GM21423 (cell line): Measurements from ENCODE around the gene TMEM50A.
"Not testable (repeated sequence)": the region's sequence is repeated elsewhere in the genome, so short reads cannot be mapped to it uniquely, and the experiment has no call there.

Source experiments
- ATAC-seq: cut with Tn5 transposase; IDR thresholded peaks from one replicate; pipeline ENCODE4 v1.9.1; 2021; ENCODE audit warnings: mild to moderate bottlenecking, moderate library complexity; ENCODE audit not compliant: unreplicated experiment

Gene TMEM50A

DNA sequence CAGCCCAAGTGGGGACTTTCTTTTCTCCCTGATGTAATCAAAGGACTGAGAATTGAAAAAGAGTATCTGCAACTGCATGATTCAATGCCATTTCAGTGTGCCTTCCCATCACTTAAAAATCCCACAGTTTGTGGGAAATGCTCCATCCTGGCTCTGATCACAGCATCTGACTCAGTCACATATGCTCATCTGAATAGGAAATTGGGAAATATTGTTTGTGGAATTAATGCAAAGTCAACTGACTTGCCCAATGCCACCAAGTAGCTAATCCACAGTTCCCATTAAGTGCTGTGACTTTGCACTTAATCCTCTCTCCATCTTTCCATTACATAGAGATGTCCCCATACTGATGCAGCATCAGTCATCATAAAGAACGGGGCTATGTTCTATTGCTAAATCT is 45.0 kb downstream of the TMEM50A start:
- not testable (repeated sequence) for ATAC-seq

- not testable (repeated sequence) for ATAC-seq
Measured at GRCh38 chr1:25383875-25384274, 45.7 kb downstream of the TMEM50A start.

DNA sequence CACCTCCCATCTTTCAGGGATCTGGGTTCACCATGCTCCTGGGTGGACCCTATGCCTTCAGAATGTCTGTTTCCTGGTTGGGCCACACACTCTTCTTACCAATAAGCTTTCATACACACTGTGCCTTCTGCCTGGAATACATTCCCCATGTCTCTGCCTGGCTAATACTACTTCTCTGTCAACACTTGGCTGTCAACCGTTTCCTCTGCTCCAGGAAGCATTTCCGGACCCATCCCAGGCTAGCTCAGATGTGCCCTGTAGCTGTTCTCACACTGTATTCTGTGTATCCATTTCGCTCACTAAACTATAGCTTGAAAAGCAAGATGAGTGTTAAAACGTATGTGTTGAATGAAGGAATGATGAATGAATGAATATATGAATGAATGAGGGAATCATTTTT is 49.0 kb downstream of the TMEM50A start:
- ATAC-seq = not testable (repeated sequence)

DNA sequence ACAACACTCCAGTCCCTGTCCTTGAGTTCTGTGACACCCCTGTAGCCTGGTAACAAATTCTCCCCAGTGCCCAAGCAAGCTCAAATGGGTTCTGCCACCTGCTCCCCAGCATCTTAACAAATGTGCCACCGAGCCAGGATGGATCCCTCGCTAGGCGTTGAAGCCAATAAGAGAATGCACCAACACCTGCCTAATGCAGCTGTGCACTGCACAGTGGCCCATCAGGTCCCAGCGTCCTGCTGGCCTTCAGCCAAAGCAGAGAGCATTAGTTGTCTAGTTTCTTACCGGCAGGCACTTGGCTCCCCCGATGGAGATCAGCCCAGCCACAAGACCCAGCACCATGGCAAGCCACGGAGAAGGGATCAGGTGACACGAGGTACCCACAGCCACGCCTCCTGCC is 50.6 kb downstream of the TMEM50A start:
- ATAC-seq = not testable (repeated sequence)

GRCh38 chr1:25389721-25390120 is 51.6 kb downstream of the TMEM50A start:
- not testable (repeated sequence) for ATAC-seq

DNA sequence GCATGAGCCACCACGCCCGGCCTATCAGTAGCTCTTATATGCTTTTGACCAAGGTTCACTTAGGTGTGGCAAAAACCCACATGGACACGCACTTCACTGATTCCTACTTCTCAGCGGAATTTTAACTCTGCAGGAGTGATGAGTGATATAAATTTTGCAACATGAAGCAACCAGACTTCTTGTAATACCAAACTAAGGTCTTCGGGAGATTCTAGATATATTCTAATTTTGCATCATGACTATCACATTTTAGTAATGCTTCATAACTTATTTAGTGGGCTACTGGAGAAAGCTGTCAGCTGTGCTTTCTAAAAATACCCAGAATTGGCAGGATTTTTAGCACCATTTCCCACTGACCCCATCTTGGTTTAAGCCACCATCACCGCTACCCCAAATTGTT is 54.7 kb downstream of the TMEM50A start:
- no peak for ATAC-seq

- not testable (repeated sequence) for ATAC-seq
Measured at GRCh38 chr1:25397549-25397948, 59.4 kb downstream of the TMEM50A start.

DNA sequence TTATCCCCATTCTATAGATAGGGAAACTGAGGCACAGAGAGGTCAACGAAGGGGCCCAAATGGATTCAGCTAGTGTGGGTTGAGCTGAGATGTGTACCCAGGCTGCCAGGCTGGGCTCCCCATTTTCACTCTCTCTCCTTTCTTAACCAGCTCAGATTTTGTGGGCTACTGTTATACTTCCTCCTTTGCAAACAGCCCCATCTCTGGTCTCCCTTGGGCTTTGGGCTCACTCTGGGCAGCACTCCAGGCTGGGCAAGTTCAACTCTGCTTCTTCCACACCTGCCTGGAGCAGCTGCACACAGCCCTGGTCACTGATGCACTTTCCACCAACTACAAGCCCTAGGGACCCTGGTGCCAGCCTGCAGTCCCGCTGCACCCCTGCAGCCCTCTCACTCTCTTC is 59.9 kb downstream of the TMEM50A start:
- ATAC-seq = not testable (repeated sequence)

DNA sequence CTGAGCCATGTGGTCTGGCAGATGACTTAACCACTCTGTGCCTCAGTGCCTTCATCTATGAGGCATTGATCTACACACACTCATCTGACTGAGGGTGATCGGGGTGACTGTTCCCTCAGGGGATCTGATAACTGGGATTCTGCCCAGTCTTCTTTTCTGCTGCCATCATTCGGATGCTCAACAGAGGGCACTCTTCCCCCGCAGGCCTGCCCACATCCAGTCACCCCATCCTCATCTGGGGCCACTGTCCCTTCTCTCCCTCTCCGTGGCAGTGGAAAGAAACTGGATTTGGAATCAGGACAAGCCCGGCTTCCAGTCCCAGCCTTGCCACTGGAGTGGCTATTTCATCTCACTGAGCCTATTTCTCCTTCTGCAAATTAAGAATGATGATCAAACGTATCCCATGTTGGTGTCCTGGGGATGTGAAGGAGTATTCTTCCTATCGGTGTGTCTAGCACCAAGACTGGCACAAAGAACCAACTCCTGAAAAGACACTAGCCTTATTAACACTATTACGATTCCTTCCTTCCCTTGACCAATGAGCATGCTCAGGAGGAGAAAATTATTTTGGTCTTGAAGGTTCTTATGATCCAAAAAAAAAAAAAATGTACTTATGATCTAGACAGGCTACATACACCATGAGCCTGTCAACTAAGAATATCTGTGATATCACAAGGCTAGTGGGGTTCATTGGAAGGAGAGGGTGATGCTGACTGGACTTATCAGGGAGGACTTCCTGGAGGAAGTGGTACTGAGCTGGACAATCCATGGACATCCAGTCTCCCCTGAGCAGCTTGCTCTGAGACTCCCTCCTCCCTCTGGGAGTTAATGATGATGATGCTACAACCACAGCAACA is 65.0 kb downstream of the TMEM50A start:
- ATAC-seq = not testable (repeated sequence)

DNA sequence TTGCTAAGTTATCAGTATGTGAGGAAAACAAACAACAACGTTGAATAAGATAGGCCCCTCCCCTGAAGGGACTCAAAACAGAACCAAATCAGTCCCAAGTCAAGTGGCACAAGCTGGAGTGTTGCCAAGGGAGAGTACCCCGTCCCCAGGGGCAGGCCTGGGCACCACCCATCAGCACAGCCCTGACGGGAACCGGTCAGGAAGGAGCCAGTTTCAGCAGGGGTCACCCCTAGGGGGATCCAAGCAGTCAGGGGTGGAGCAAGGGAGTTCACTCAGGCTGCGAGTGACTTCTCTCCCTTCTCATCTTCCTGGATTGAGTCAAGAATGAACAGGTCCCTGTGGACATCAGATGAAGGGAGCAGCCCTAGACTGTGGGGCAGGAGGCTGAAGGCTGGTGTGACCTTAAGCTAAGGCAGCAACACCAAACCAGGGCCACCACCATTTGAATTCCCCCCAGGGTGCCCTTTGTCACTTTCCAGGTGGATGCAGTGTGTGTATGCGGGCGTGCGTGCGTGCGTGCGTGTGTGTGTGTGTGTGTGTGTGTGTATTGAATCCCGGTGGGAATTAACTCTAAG is 67.7 kb downstream of the TMEM50A start:
- ATAC-seq = not testable (repeated sequence)

GRCh38 chr1:25409641-25410427 is 71.7 kb downstream of the TMEM50A start:
- ATAC-seq = not testable (repeated sequence)
